Stimulated activated naive CD8-positive, alpha-beta T cell treated with anti-CD3 and anti-CD28 coated beads, Interleukin-15, Interleukin-2, amounts not matched to agents 100 ng/mL and 50 ng/mL, for 24 hours (primary cell): ENCODE results near the gene TMEM88.
"Not testable (repeated sequence)": the region's sequence is repeated elsewhere in the genome, so short reads cannot be mapped to it uniquely, and the experiment has no call there.

Experiments used
- H3K27ac Mint-ChIP-seq: one replicate; pipeline ENCODE4 v1.8.0; 2021; ENCODE audit warnings: mild to moderate bottlenecking, mixed read lengths
- H3K27me3 Mint-ChIP-seq: one replicate; pipeline ENCODE4 v1.8.0; 2021; ENCODE audit warnings: mixed read lengths
- H3K36me3 Mint-ChIP-seq: one replicate; pipeline ENCODE4 v1.8.0; 2021; ENCODE audit warnings: low read depth, mixed read lengths
- H3K4me1 Mint-ChIP-seq: one replicate; pipeline ENCODE4 v1.8.0; 2021; ENCODE audit warnings: low read depth, mixed read lengths
- H3K4me3 Mint-ChIP-seq: one replicate; pipeline ENCODE4 v1.8.0; 2021; ENCODE audit warnings: mild to moderate bottlenecking, mixed read lengths
- H3K9me3 Mint-ChIP-seq: one replicate; pipeline ENCODE4 v1.8.0; 2021; ENCODE audit warnings: mixed read lengths

TMEM88 gene

GRCh38 chr17:7854851-7855659 lies at the start of gene TMEM88:
Gene TMEM88, plus strand, starts transcription at chr17:7855066. Its CDS starts 9 bp downstream, at chr17:7855075.
- Mint-ChIP-seq H3K27me3 (no peaks in the 10 kb centered on the region), H3K4me3 (peak within 1 kb of the TSS; percentile 10), H3K27ac (peak within 1 kb of the TSS; percentile 78), H3K9me3 (no peaks in the 10 kb centered on the region), H3K4me1 (peaks cover 40% of the 10 kb centered on the region), H3K36me3 (peaks cover 40% of the 10 kb centered on the region)

GRCh38 chr17:7806587-7806986 lies 48.3 kb upstream of the TMEM88 start:
- H3K4me1 Mint-ChIP-seq, result no peaks in the 10 kb centered on the region
- H3K9me3 Mint-ChIP-seq, result no peaks in the 10 kb centered on the region
- no peak overlapping the region for H3K4me3 Mint-ChIP-seq
- H3K27ac Mint-ChIP-seq, result no peak overlapping the region
- H3K27me3 Mint-ChIP-seq, result peaks cover 14% of the 10 kb centered on the region
- H3K36me3 Mint-ChIP-seq, result no peaks in the 10 kb centered on the region

GRCh38 chr17:7807206-7807605 lies 47.7 kb upstream of the TMEM88 start:
- Mint-ChIP-seq H3K27me3 (peaks cover 12% of the 10 kb centered on the region), H3K36me3 (no peaks in the 10 kb centered on the region), H3K4me3 (no peak overlapping the region), H3K9me3 (no peaks in the 10 kb centered on the region), H3K27ac (no peak overlapping the region), H3K4me1 (no peaks in the 10 kb centered on the region)

GRCh38 chr17:7809086-7809790 lies 45.6 kb upstream of the TMEM88 start:
- H3K27me3 Mint-ChIP-seq, result peaks cover 5% of the 10 kb centered on the region
- no peaks in the 10 kb centered on the region for H3K36me3 Mint-ChIP-seq
- no peaks in the 10 kb centered on the region for H3K4me1 Mint-ChIP-seq
- no peak overlapping the region for H3K27ac Mint-ChIP-seq
- no peak overlapping the region for H3K4me3 Mint-ChIP-seq
- no peaks in the 10 kb centered on the region for H3K9me3 Mint-ChIP-seq

- not testable (repeated sequence) for H3K27ac Mint-ChIP-seq, H3K36me3 Mint-ChIP-seq, H3K4me3 Mint-ChIP-seq, H3K9me3 Mint-ChIP-seq, H3K4me1 Mint-ChIP-seq, H3K27me3 Mint-ChIP-seq
Observed at GRCh38 chr17:7809791-7810343, 45.0 kb upstream of the TMEM88 start.

- Mint-ChIP-seq H3K4me1 (no peaks in the 10 kb centered on the region), H3K4me3 (no peak overlapping the region), H3K27ac (no peak overlapping the region), H3K9me3 (no peaks in the 10 kb centered on the region), H3K27me3 (peaks cover 5% of the 10 kb centered on the region), H3K36me3 (no peaks in the 10 kb centered on the region)
Observed at GRCh38 chr17:7811251-7811650, 43.6 kb upstream of the TMEM88 start.

- Mint-ChIP-seq H3K36me3 (no peaks in the 10 kb centered on the region), H3K4me3 (no peak overlapping the region), H3K9me3 (no peaks in the 10 kb centered on the region), H3K27ac (no peak overlapping the region), H3K4me1 (no peaks in the 10 kb centered on the region), H3K27me3 (no peaks in the 10 kb centered on the region)
Observed at GRCh38 chr17:7814969-7815368, 39.9 kb upstream of the TMEM88 start.

- Mint-ChIP-seq H3K36me3 (no peaks in the 10 kb centered on the region), H3K4me3 (no peak overlapping the region), H3K9me3 (no peaks in the 10 kb centered on the region), H3K4me1 (no peaks in the 10 kb centered on the region), H3K27me3 (no peaks in the 10 kb centered on the region), H3K27ac (no peak overlapping the region)
Observed at GRCh38 chr17:7816926-7817642, 37.8 kb upstream of the TMEM88 start.

GRCh38 chr17:7817643-7817964 lies 37.3 kb upstream of the TMEM88 start:
- Mint-ChIP-seq H3K27me3 (no peaks in the 10 kb centered on the region), H3K27ac (no peak overlapping the region), H3K9me3 (no peaks in the 10 kb centered on the region), H3K36me3 (no peaks in the 10 kb centered on the region), H3K4me3 (no peak overlapping the region), H3K4me1 (no peaks in the 10 kb centered on the region)

GRCh38 chr17:7818026-7818425 lies 36.8 kb upstream of the TMEM88 start:
- H3K4me3 Mint-ChIP-seq, result no peak overlapping the region
- H3K27ac Mint-ChIP-seq, result no peak overlapping the region
- H3K4me1 Mint-ChIP-seq, result no peaks in the 10 kb centered on the region
- no peaks in the 10 kb centered on the region for H3K36me3 Mint-ChIP-seq
- no peaks in the 10 kb centered on the region for H3K9me3 Mint-ChIP-seq
- H3K27me3 Mint-ChIP-seq, result no peaks in the 10 kb centered on the region

- Mint-ChIP-seq H3K27ac (no peak overlapping the region), H3K9me3 (no peaks in the 10 kb centered on the region), H3K4me1 (no peaks in the 10 kb centered on the region), H3K27me3 (no peaks in the 10 kb centered on the region), H3K36me3 (no peaks in the 10 kb centered on the region), H3K4me3 (no peak overlapping the region)
Observed at GRCh38 chr17:7818746-7819645, 35.9 kb upstream of the TMEM88 start.

- Mint-ChIP-seq H3K9me3 (no peaks in the 10 kb centered on the region), H3K27me3 (no peaks in the 10 kb centered on the region), H3K36me3 (no peaks in the 10 kb centered on the region), H3K4me1 (no peaks in the 10 kb centered on the region), H3K4me3 (no peak overlapping the region), H3K27ac (no peak overlapping the region)
Observed at GRCh38 chr17:7820231-7820630, 34.6 kb upstream of the TMEM88 start.

GRCh38 chr17:7822126-7822525 lies 32.7 kb upstream of the TMEM88 start:
- H3K27me3 Mint-ChIP-seq, result no peaks in the 10 kb centered on the region
- H3K36me3 Mint-ChIP-seq, result no peaks in the 10 kb centered on the region
- H3K4me3 Mint-ChIP-seq, result no peak overlapping the region
- H3K4me1 Mint-ChIP-seq, result no peaks in the 10 kb centered on the region
- no peak overlapping the region for H3K27ac Mint-ChIP-seq
- no peaks in the 10 kb centered on the region for H3K9me3 Mint-ChIP-seq

GRCh38 chr17:7823581-7824001 lies 31.3 kb upstream of the TMEM88 start:
- Mint-ChIP-seq H3K4me1 (no peaks in the 10 kb centered on the region), H3K4me3 (no peak overlapping the region), H3K27me3 (peaks cover 3% of the 10 kb centered on the region), H3K36me3 (no peaks in the 10 kb centered on the region), H3K9me3 (no peaks in the 10 kb centered on the region), H3K27ac (no peak overlapping the region)
